GM18505 (cell line): ENCODE results near the gene SLC47A2.
A peak's percentile ranks its signal among the peaks of the same experiment; 100 is the strongest.

Experiments
- ATAC-seq: cut with Tn5 transposase; IDR thresholded peaks from one replicate; pipeline ENCODE4 v1.9.1; 2021; ENCODE audit not compliant: unreplicated experiment
- POLR2A ChIP-seq: IDR thresholded peaks from 4 replicates; pipeline ENCODE4 v1.6.1; 2011; ENCODE audit warnings: borderline replicate concordance; ENCODE audit not compliant: insufficient read depth, insufficient read length; ENCODE audit errors: extremely low read depth

The SLC47A2 gene

GRCh38 chr17:19650826-19651225, 65.6 kb downstream of the SLC47A2 start:
- TF ChIP-seq POLR2A = no peak
- no peak for ATAC-seq

DNA sequence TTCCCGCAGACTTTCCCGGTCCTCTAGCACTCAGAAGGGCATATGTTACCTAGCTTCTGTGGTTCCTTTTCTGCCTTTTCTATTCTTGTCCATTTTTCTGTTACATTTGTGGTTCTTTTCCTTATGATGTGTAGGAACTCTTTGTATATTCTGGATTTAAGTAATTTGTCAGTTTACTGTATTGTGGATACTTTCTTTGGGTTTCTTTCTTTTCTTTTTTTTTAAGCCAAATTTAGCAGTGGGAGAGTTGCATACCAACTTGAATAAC, 67.2 kb downstream of the SLC47A2 start:
- TF ChIP-seq POLR2A = no peak
- no peak for ATAC-seq

DNA sequence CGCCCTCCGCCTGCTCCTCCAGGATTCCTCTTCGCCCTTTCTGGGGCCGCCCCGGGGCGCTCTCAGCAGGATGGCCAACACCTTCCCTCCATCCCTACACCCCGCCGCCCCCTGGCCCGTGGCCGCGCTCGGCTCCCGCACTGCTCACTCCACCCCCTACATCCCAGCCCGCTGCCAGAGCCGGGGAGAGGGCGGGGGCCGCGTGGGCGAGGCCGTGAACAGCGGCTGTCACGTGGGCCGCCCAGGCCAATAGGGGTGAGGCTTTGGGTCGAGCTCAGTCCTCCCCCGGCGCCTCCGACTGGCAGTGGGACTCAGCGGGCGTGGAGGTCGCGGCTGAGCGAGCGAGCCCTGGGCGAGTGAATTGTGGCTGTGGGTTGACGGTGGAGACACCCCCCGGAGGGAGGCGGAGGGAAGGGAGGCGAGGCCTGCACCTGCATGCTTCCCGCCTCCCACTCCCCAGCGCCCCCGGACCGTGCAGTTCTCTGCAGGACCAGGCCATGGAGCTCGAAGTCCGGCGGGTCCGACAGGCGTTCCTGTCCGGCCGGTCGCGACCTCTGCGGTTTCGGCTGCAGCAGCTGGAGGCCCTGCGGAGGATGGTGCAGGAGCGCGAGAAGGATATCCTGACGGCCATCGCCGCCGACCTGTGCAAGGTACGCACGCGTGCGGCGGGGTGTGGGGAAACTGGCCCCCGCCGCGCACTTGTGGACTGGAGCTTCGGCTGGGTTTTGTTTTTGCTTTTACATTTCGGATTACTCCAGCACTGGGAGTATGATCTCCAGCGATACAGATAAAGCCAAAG, 67.7 kb downstream of the SLC47A2 start, which contains the start of gene ALDH3A2:
Gene ALDH3A2, plus strand, starts transcription at position 277 of the 799 bp plus-strand sequence. Its CDS starts 221 bp downstream, at position 498.
- peak; percentile 89 for ATAC-seq
- TF ChIP-seq POLR2A = peak; percentile 89

DNA sequence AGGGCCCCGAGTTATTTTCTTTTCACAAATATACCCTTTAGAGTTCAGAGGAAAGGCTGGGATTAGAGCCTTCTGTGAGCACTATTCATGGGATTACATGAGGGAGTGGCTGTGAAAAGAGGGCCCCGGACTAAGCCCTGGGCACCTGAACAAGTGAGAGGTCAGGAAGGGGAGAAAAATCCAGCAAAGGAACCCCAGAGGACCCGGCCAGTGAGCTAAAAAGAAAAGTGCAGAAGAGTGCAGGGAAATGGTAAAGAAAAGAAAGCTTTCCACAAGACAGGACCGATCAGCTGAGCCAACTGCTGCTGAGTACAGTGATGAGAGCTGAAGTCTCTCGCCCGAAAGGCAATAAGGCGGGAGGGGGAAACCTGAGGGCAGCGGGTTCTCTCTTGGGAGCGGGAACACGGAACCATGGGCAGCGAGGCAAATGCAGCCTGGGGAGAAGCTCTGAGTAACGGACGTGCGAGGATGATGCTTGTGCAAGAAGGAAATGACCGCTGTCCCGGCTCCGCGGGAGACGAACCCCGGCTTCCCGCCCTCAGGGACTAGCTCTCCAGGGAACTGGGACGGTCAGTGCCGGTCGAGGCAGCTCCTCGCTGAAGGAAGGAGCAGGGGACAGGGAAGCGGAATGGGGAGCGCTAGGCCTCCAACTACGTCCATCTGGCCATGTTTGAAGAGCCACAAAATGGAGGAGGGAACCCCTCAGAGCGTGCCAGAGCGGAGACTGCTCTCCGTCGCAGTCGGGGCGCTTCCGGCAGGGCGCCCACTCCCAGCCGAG, 68.5 kb downstream of the SLC47A2 start:
- peak; percentile 42 for ATAC-seq
- TF ChIP-seq POLR2A = no peak

DNA sequence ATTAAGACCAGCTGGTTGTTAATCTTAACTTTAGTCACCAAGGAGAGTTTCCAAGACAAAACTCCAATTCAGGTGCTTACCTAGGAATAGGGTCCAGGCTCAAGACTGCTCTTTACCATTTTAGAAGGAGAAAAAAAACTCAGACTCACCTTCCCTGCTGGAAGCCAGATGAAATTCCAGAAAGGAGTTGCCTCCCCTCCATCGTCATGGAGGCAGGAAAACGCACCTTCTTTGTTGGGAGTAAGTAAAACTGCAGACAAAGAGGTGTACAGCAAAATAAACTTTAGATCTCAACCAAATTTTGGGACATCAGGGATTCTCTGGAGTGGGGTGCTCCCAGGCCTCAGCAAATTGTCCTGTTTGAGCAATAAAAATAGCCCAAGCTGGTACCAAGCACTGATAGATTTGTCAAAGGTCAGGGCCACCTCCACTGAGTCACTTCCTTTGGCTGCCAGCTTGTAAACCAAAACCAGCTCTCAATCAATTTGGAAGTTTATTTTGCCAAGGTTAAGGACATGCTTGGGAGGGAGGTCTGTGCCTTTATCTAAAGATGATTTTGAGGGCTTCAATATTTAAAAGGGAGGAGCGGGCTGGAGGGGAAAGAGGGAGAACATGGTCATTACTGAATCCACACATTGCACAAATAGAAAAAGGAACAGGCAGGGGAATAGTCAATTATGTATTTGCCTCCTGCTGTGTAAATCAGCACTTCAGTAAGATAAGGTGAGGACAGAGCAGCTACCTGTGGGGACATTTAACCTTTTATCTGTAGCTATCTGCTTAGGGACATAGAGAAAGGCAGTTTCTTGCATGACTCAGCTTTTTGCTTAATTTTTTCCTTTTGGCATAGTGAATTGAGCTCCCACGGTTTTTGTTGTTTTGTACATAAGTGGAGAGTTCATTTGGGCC, 69.3 kb downstream of the SLC47A2 start:
- no peak for ATAC-seq
- no peak for TF ChIP-seq POLR2A

DNA sequence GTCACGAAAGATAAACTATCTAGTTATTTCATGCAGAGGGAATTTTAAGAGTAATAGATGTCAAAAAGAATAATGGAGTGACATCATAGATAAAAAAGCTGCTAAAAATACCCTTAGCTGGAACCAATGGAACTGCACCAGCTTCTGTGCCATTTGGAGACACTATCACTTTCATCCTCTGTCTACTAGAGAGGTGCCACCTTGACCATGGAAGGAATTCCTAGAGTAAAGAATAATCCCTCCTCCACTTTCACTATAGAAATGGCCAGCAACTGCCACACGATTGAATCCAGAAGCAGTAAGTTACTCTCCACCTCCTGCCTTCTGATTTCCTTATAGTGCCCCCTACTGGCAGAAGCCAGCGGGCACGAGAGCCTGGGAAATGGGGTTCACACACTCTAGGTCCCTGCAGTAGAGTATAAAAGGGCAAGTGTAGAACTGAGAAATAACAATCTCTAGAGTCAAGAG, 70.6 kb downstream of the SLC47A2 start:
- ATAC-seq = no peak

GRCh38 chr17:19644493-19645210, 71.7 kb downstream of the SLC47A2 start:
- ATAC-seq = no peak
- TF ChIP-seq POLR2A = no peak

More for the DNA sequence above, 70.6 kb downstream of the SLC47A2 start:
- TF ChIP-seq POLR2A = no peak

- no peak for ATAC-seq
- no peak for TF ChIP-seq POLR2A
These were observed 74.0 kb downstream of the SLC47A2 start for GRCh38 chr17:19642373-19642893.

DNA sequence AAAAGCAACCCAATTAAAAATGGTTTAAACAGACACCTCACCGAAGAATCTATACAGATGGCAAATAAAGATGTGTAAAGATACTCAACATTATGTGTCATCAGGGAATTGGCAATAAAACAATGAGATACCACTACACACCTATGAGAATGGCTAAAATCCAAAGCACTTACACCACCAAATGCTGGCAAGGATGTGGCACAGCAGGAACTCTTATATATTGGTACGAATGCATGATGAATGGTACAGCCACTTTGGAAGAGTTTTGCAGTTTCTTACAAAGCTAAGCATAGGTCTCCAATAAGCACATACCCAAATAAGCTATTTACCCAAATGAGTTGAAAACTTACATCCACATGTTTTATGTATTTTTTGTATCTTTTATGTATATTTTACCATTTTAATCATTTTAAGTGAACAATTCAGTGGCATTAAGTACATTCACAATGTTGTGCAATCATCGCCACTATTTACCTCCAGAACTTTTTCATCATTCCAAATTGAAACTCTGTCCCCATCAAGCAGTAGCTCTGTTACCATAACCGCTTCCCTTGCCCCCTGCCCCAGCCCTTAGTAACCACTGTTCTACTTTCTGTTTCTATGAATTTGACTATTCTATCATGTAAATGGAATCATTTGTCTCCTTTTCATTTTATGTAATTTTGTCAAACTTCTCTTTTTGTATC, 74.6 kb downstream of the SLC47A2 start:
- ATAC-seq = no peak
- no peak for TF ChIP-seq POLR2A

DNA sequence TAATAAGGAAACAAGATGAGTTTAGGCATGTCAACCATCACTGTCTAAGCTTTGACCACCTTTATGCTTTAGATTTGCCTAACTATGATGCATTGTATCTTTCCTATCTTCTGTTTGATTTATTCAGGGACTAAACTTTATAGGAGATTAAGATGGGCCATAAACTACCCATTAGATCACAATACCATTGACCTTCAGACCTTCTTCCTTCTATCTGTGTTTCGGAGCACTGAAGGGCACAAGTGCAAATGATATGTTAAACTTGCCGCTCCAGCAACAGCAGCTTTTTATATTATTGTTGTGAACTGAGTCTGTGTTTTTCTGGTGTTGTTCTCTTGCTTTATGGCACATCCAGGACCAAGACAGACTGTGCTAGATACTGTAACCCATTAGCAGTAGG, 84.5 kb downstream of the SLC47A2 start:
- no peak for TF ChIP-seq POLR2A
- no peak for ATAC-seq

DNA sequence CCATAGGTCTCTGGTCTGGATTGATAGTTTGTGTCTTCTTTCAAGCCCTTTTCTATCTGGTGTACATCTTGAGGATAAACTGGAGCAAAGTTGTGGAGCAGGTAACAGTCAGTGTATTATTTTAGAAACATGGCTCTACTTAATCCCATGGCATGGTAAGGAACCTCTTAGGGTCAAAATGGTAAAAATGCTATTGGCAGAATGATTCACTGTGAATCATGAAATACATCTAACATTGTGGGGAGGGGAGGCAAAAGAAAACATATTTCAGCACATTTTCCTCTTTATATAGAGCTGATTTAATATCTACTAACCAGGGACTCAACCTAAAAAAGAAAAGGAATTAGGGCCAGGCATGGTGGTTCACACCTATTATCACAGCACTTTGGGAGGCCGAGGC, 85.7 kb downstream of the SLC47A2 start:
- ATAC-seq = no peak
- TF ChIP-seq POLR2A = no peak

- ATAC-seq = no peak
- no peak for TF ChIP-seq POLR2A
These were observed 86.3 kb downstream of the SLC47A2 start for GRCh38 chr17:19630035-19630434.

- TF ChIP-seq POLR2A = no peak
These were observed 86.9 kb downstream of the SLC47A2 start for GRCh38 chr17:19629449-19629848.

More at GRCh38 chr17:19629449-19629848, 86.9 kb downstream of the SLC47A2 start:
- no peak for ATAC-seq
